K562 (cell line): ENCODE data around the gene TTC21A. TPM values are rescaled to one million over a fixed set of nuclear protein-coding genes. Genes with fewer than 3 reads are reported as not detected.
A peak's percentile ranks its signal among the peaks of the same experiment; 100 is the strongest.

Source experiments
- CBFA2T2 ChIP-seq: fragments of 450-650 bp; conservative IDR thresholded peaks from 2 replicates; pipeline ENCODE4 v1.6.1; 2017; ENCODE audit warnings: mild to moderate bottlenecking
- FOXM1 ChIP-seq, 2 experiments: fragments of 450-650 bp in 1 of 2; sonication (generic) in 1 of 2; formaldehyde crosslinking in 1 of 2; IDR thresholded peaks; 2 replicates each; pipeline versions ENCODE4 v1.6.1 to v1.9.0; 2017 to 2022; ENCODE audit warnings: low read depth in 2 of 2, mild to moderate bottlenecking in 2 of 2, missing genetic modification reagents in 1 of 2, moderate library complexity in 1 of 2
- HMG20B ChIP-seq: fragments of 250-450 bp; sonication (Bioruptor Pico); IDR thresholded peaks from 2 replicates; pipeline ENCODE4 v1.5.0; 2021; ENCODE audit warnings: mild to moderate bottlenecking
- MTA2 ChIP-seq: fragments of 450-650 bp; IDR thresholded peaks from 2 replicates; pipeline ENCODE4 v1.6.1; 2016; ENCODE audit warnings: low read depth
- NBN ChIP-seq: fragments of 450-650 bp; IDR thresholded peaks from 2 replicates; pipeline ENCODE4 v1.6.1; 2016; ENCODE audit warnings: low read depth, mild to moderate bottlenecking
- OTX1 ChIP-seq: fragments of 450-650 bp; formaldehyde crosslinking; IDR thresholded peaks from 2 replicates; pipeline ENCODE4 v1.4.0; 2022; ENCODE audit warnings: mild to moderate bottlenecking
- PCBP2 ChIP-seq: fragments of 200-400 bp; formaldehyde crosslinking; IDR thresholded peaks from 2 replicates; pipeline ENCODE4 v1.6.1; 2018; ENCODE audit warnings: low read length, low read depth, mild to moderate bottlenecking, moderate library complexity; ENCODE audit not compliant: poor library complexity, severe bottlenecking
- SMARCA5 ChIP-seq: fragments of 450-650 bp; IDR thresholded peaks from 2 replicates; pipeline ENCODE4 v1.6.1; 2016
- polyA plus RNA-seq, 8 experiments: library from polyadenylated mRNA; depleted of rRNA in 4 of 8; stranded (reverse) in 5 of 8; unstranded in 3 of 8; fragments of >200 nt; fragmentation: Nextera tagmentation in 2 of 8; fragmentation: Illumina TruSeq in 1 of 8; extraction: Ambion mirVana in 2 of 8; extraction: Trizol in 1 of 8; gene quantifications; 2 replicates each; pipeline versions ENCODE4 v1.2.1 to v1.2.3, GENCODE V29; 2011 to 2014; ENCODE audit warnings: inconsistent platforms in 1 of 8, missing spikeins in 1 of 8
- total RNA-seq, 7 experiments: library from RNA; depleted of rRNA in 6 of 7; stranded (reverse); fragments of >200 nt in 6 of 7; fragmentation: Illumina TruSeq in 2 of 7; extraction: Trizol in 2 of 7; gene quantifications; 2 replicates each; pipeline versions ENCODE4 v1.2.1 to v1.2.3, GENCODE V29; 2011 to 2021; ENCODE audit warnings: low replicate concordance in 1 of 7
- TF ChIP-seq, protein P1 (sequence below): sonication (generic); formaldehyde crosslinking; IDR thresholded peaks from 2 replicates; pipeline ENCODE4 v1.8.0; 2022; ENCODE audit warnings: mild to moderate bottlenecking, missing genetic modification reagents
- TF ChIP-seq, protein P2 (sequence below): sonication (generic); formaldehyde crosslinking; IDR thresholded peaks from 2 replicates; pipeline ENCODE4 v1.8.0; 2022; ENCODE audit warnings: missing genetic modification reagents, mild to moderate bottlenecking, borderline replicate concordance
- TF ChIP-seq, protein P3 (sequence below): fragments of 250-450 bp; sonication (Bioruptor Pico); IDR thresholded peaks from 2 replicates; pipeline ENCODE4 v1.8.0; 2022; ENCODE audit warnings: moderate library complexity, mild to moderate bottlenecking, inconsistent platforms
- TF ChIP-seq, protein P4 (sequence below): sonication (generic); formaldehyde crosslinking; IDR thresholded peaks from 2 replicates; pipeline ENCODE4 v1.4.0; 2020; ENCODE audit warnings: mild to moderate bottlenecking, missing genetic modification reagents
- TF ChIP-seq, protein P5 (sequence below): sonication (generic); formaldehyde crosslinking; IDR thresholded peaks from 2 replicates; pipeline ENCODE4 v1.8.0; 2022; ENCODE audit warnings: missing genetic modification reagents, mild to moderate bottlenecking, moderate library complexity, borderline replicate concordance
- TF ChIP-seq, protein P6 (sequence below), 2 experiments: IDR thresholded peaks; 2 replicates each; pipeline ENCODE4 v1.6.1; 2011; ENCODE audit warnings: borderline replicate concordance in 1 of 2, control low read depth in 1 of 2, low read depth in 1 of 2, low read length in 1 of 2, mild to moderate bottlenecking in 1 of 2, mixed read lengths in 1 of 2, moderate library complexity in 1 of 2; ENCODE audit not compliant: insufficient read depth in 1 of 2, insufficient read length in 1 of 2, poor library complexity in 1 of 2, severe bottlenecking in 1 of 2; ENCODE audit errors: extremely low read depth in 1 of 2

The TTC21A gene
- total and polyA plus RNA-seq, 9 of the 15 experiments (the other 6 are each of a cell fraction or from before 2014, with no cell fraction given): 0.22 to 1.4 (median 0.70) TPM

DNA sequence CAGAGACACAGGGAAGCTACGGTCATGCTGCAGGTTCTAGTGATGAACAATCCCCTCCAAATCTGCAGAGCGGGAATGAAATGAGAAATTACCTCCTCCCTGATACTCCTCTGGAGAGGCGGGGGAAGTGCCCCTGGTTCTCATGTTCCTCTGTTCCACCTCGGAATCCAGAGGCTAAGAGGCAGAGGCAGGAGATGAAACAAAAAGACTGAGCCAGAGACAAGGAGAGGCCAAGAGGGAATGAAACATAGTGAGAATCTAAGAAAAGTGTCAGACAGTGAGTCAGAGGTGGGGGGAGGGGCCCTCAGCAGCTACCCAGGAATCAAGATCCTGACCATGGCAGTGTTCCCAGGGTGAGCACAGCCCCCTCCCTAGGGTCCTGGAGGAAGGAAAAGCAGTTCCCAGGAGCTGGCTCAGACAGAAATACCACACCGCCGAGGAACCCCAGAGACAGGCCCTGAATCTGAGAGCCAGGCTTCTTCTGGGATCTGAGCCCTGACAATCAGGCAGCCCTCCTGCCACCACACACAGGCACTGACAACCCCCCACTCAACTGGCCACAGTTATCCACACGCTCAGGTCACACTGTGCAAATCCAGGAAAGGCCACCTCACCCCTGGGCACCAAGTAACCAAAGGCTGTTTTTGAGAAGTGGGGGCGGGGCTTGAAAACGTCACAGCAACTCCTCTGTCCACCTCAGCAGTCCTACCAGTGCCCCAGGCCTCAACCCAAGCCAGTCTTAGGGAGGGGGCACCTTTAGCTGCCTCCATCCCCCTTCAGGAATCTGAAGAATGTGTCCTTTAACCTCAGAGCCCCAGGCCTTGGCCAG is 43.5 kb downstream of the TTC21A start (continued):
- TF ChIP-seq SMARCA5 (no peak), HMG20B (CRISPR knock-in tag) (no peak), CBFA2T2 (no peak; the same call in 1 of the 2 replicates), NBN (0 out of 2 replicates have a peak, but pooled peaks have one; percentile 27), MTA2 (no peak), OTX1 (CRISPR knock-in tag) (no peak), FOXM1 (IDR thresholded peaks at IDR 0.05; ENCODE audit: low read depth) (no peak), FOXM1 (CRISPR knock-in tag; IDR thresholded peaks at IDR 0.05; ENCODE audit: low read depth) (0 out of 2 replicates have a peak, but pooled peaks have one; percentile 25), PCBP2 (no peak)
- TF ChIP-seq, protein P1, sequence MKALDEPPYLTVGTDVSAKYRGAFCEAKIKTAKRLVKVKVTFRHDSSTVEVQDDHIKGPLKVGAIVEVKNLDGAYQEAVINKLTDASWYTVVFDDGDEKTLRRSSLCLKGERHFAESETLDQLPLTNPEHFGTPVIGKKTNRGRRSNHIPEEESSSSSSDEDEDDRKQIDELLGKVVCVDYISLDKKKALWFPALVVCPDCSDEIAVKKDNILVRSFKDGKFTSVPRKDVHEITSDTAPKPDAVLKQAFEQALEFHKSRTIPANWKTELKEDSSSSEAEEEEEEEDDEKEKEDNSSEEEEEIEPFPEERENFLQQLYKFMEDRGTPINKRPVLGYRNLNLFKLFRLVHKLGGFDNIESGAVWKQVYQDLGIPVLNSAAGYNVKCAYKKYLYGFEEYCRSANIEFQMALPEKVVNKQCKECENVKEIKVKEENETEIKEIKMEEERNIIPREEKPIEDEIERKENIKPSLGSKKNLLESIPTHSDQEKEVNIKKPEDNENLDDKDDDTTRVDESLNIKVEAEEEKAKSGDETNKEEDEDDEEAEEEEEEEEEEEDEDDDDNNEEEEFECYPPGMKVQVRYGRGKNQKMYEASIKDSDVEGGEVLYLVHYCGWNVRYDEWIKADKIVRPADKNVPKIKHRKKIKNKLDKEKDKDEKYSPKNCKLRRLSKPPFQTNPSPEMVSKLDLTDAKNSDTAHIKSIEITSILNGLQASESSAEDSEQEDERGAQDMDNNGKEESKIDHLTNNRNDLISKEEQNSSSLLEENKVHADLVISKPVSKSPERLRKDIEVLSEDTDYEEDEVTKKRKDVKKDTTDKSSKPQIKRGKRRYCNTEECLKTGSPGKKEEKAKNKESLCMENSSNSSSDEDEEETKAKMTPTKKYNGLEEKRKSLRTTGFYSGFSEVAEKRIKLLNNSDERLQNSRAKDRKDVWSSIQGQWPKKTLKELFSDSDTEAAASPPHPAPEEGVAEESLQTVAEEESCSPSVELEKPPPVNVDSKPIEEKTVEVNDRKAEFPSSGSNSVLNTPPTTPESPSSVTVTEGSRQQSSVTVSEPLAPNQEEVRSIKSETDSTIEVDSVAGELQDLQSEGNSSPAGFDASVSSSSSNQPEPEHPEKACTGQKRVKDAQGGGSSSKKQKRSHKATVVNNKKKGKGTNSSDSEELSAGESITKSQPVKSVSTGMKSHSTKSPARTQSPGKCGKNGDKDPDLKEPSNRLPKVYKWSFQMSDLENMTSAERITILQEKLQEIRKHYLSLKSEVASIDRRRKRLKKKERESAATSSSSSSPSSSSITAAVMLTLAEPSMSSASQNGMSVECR (CRISPR knock-in tag): no peak
- TF ChIP-seq, protein P2, sequence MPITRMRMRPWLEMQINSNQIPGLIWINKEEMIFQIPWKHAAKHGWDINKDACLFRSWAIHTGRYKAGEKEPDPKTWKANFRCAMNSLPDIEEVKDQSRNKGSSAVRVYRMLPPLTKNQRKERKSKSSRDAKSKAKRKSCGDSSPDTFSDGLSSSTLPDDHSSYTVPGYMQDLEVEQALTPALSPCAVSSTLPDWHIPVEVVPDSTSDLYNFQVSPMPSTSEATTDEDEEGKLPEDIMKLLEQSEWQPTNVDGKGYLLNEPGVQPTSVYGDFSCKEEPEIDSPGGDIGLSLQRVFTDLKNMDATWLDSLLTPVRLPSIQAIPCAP: no peak
- TF ChIP-seq, protein P3, sequence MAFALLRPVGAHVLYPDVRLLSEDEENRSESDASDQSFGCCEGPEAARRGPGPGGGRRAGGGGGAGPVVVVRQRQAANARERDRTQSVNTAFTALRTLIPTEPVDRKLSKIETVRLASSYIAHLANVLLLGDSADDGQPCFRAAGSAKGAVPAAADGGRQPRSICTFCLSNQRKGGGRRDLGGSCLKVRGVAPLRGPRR: no peak
- TF ChIP-seq, protein P4, sequence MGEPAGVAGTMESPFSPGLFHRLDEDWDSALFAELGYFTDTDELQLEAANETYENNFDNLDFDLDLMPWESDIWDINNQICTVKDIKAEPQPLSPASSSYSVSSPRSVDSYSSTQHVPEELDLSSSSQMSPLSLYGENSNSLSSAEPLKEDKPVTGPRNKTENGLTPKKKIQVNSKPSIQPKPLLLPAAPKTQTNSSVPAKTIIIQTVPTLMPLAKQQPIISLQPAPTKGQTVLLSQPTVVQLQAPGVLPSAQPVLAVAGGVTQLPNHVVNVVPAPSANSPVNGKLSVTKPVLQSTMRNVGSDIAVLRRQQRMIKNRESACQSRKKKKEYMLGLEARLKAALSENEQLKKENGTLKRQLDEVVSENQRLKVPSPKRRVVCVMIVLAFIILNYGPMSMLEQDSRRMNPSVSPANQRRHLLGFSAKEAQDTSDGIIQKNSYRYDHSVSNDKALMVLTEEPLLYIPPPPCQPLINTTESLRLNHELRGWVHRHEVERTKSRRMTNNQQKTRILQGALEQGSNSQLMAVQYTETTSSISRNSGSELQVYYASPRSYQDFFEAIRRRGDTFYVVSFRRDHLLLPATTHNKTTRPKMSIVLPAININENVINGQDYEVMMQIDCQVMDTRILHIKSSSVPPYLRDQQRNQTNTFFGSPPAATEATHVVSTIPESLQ (CRISPR knock-in tag): no peak
- TF ChIP-seq, protein P5, sequence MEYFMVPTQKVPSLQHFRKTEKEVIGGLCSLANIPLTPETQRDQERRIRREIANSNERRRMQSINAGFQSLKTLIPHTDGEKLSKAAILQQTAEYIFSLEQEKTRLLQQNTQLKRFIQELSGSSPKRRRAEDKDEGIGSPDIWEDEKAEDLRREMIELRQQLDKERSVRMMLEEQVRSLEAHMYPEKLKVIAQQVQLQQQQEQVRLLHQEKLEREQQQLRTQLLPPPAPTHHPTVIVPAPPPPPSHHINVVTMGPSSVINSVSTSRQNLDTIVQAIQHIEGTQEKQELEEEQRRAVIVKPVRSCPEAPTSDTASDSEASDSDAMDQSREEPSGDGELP (CRISPR knock-in tag): no peak
- TF ChIP-seq, protein P6, sequence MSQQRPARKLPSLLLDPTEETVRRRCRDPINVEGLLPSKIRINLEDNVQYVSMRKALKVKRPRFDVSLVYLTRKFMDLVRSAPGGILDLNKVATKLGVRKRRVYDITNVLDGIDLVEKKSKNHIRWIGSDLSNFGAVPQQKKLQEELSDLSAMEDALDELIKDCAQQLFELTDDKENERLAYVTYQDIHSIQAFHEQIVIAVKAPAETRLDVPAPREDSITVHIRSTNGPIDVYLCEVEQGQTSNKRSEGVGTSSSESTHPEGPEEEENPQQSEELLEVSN (IDR thresholded peaks at IDR 0.05; ENCODE audit: borderline replicate concordance in 1 of 2, extremely low read depth in 1 of 2, insufficient read depth in 1 of 2, insufficient read length in 1 of 2, low read depth in 1 of 2, low read length in 1 of 2, poor library complexity in 1 of 2, severe bottlenecking in 1 of 2): no peak
